Glomerular endothelial cell (primary cell): ENCODE results near the gene USPL1. TPM values are rescaled to one million over a fixed set of nuclear protein-coding genes. Genes with fewer than 3 reads are reported as not detected.
"Not testable (repeated sequence)": the region's sequence is repeated elsewhere in the genome, so short reads cannot be mapped to it uniquely, and the experiment has no call there.

Source experiments
- DNase-seq: peaks from one replicate; pipeline ENCODE4 v3.0.0-alpha.2; 2011; ENCODE audit warnings: low read depth, low spot score; ENCODE audit errors: extremely low read depth
- total RNA-seq: library from RNA; depleted of rRNA; stranded (reverse); fragments of >200 nt; gene quantifications from 2 replicates; pipeline ENCODE4 v1.2.3, GENCODE V29; 2015

The USPL1 gene
- total RNA-seq, 1 donor from 2014 or later, result 22.8 TPM

DNA sequence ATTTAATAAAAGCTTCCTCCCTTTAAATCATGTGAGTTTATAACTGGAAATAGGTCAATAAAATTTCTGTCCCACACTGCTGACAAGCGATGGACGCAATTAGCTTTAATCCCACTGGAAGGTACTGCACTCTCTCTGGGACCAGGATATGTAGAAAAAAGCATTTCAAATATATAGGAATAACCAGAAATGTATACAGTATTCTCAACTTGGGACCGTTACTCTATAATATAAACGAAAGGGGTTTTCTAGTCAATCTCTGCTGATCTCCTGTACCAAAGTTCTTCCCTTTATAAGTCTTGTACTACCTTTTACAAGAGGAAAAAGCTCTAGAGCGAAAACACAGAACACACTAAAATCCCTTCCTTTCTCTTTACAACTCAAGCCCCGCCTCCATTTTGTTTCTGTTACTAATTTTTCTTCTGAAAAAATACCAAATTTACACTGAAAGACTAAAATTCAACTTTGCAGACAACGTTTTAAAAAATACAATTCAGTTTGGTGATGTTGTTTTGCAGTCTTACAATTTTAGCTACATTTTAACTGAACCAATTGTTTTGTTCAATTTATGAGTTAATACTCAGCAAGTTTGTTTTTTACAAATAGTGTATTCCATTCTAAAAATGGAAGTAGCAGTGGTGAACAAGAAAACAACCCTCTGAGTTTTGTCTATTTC is 1.7 kb upstream of the USPL1 start:
- no peak for DNase-seq

DNA sequence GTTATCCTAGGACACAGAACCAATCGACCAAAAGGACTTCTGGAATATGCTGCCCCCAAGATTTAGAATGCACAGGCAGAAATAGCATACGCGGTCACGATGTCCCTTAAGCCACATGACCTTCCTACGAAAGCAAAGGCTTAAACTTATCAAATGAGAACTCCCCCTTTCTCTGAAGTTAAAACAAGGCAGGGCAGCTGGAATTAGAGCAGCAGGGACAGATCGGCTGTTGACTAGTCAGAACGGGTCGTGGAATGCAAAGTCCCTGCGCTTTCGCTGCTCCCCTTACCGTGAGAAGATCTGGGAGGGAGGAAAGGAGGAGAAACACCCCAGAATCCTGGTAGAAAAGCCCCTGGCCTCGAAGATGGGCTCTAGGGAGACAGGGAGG is 799 bp upstream of the USPL1 start:
- DNase-seq, result no peak

DNA sequence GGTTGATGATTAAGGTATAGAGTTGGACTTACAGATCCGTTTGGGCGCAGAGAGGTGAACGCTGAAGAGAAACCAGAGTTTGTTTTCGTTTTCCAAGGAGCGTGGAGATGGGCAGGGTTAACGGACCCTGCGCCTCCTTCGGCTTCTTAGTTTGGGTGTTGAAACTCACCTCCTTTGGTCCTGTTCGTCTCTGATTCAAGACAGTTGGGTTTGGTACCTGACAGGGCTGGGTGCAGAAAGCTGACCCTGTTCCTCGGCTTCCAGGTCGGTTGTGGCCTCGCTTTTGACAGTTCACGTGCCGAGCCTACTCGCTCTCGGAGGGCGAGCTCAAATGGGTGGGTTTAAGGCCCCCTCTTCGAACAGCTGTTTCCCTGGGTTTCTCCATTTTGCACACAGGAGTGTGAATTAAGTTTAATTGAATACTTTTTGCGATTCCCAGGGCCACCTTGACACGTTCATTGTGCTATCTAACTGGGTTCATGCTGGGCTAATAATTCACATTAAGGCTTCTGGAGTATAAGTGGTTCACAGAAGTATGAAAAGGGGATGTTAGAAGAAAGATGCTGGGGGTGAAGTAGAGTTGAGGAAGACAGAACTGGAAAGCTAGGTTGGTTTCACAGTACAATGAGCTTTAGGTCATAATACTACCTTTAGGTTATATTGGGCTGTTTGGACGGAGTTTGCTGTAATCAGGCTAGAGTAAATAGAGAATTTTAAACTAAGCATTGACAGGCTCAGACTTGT is 638 bp downstream of the USPL1 start:
- DNase-seq, result no peak

- no peak for DNase-seq
These were observed 1.2 kb downstream of the USPL1 start for GRCh38 chr13:30618930-30619279.

DNA sequence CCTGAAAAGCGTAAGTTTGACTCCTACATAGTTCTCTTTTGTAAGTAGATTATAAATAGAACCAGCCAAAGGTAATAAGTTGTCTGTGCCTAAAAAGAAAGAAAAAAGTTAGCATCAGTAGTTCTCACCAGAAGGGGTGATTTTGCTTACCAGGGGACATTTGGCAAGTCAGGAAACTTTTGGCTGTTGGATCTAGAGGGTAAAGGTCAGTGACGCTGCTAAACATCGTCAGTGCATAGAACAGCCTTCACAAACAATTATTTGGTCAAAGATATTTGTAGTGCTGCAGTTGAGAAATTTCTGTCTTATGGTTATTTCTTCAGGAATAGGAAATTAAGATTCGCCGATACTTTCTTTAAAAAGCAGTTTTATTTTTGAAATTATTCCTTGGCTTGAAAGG is 2.0 kb downstream of the USPL1 start:
- DNase-seq, result no peak

DNA sequence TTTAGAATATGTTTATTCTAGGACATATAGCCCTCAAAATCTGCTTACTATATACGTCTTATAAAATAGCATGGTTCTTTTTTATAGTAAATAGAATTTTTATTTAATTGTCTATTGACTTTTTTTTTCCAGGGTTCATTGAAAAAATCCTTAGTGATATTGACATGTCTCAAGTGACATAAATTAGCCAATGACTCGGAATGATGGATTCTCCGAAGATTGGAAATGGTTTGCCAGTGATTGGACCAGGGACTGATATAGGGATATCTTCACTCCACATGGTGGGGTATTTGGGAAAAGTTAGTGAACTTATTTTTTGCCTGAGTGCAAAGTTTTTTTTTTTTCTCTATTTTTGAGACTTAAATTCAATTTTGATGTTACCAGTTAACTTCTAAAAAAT is 3.2 kb downstream of the USPL1 start:
- DNase-seq, result no peak

DNA sequence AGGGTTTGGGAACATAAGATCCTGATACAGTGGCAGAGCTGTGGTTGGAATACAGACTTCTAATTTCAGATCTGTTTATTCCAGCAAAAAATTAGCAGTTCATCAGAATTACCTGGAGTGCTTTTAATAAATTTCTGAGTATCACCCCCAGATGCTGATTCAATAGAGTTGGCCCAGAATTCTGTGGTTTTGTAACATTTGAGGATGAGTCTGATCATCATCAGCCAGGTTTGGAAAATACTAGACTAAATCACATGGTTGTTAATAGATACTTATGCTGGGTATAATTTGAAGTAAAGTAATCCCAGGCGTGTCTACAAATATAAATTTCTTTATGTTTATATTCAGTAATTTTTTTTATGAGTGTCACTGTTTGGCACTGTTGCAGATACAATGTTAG is 4.8 kb downstream of the USPL1 start:
- no peak for DNase-seq

DNA sequence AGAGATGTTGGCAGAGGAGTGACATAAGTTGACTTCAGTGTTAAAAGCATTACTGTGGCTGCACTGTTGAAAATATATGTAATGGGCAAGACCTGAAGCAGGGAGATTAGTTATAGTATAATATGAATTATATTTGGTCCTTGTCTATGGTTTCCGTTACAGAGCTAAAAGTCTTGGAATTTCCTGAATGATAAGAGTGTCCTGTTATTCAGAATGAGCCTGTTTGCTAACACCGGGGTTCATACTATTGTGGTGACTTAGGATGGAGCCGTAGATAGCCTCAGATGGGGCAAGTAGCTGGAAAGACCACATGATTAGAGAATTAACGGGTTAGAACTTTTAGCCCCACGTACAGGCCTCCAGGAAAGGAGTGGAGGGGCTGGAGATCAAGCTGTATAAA is 5.7 kb downstream of the USPL1 start:
- no peak for DNase-seq

DNA sequence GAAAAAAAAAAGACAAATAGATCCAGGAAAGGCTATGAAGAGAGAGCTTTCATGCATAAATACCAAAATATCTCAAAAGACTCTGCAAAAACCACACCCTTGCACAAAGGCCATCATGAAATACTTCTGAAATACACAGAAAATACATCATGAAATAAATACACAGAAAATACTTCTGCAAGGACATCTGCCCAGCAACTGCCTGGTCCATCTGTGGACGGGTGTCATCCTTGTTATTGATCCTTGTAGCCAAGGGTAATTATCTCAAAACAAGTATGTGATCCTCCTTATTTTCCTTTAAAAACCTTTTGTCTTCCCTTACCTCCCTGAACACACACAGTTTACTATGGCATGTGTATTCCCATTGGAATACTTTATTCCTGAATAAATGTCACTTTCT is 6.9 kb downstream of the USPL1 start:
- no peak for DNase-seq

GRCh38 chr13:30629527-30629926 is 11.8 kb downstream of the USPL1 start:
- no peak for DNase-seq

DNA sequence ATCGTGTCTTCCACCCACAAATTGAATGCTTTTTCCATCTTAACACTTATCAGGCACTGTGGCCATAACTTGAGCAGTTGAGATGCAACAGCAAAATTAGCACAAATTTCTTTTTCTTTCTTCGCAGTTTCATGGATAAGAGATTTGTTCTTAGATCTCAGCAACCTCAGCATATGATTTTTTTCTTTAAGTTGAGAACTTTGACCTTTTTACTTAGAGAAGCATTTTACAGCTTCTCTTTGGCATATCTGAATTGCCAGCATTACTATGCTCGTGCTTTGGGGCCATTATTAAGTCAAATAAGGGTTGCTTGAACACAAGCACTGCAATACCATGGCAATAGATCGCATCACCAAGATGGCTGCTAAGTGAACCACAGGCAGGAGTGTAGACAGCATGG is 16.1 kb downstream of the USPL1 start:
- no peak for DNase-seq

DNA sequence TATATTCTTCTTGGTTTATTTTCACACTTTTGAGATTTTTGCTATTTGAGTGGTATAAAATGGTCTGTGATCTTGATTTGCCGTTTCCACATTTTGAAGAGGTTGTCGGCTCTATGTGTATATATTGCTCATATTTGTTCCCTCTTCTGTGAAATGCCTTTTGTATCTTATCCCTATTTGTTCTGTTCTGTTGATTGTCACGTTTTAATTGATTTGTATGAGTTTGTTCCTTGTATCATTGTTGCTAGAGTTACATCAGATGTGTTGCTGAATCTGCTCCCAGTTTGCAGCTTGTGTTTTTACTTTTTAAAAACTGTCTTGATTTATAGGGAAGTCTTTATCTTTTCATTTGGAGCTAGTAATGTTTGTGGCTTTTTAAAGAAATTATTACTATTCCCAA is 17.1 kb downstream of the USPL1 start:
- no peak for DNase-seq

DNA sequence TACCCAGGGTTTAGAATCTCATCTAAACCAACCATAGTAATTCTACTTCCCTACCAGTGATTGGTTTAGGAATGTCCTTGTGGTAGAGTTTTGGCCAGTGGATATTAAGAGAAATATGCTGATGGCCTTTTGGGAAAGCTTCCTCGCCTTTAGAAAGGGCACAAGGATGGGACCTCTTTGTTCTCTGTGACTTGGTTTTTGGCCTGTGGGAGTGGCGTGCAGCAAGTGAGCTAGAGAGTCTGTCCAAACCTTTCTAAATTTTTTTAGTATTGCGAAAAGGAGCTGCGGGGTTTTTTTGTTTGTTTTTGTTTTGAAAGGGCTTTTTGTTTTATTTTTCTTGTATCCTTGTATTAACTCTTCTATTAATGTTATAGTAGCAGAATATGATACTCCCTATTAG is 20.6 kb downstream of the USPL1 start:
- no peak for DNase-seq

- no peak for DNase-seq
These were observed 22.0 kb downstream of the USPL1 start for GRCh38 chr13:30639671-30640070.

DNA sequence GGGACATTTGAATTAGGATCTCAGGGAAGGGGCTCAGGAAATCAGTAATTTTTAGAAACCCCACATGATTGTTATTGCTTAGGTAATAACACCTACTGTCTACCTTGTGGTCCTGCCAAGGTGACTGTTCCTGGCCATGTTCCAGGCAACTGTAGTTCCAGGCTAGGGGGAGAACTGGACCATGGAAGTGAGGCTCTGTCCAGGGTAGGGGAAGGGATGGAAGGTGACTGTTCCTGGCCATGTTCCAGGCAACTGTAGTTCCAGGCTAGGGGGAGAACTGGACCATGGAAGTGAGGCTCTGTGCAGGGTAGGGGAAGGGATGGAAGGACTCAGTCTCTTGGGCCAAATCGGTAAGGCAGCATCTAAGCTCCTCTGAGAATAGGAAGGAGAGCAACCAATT is 23.5 kb downstream of the USPL1 start:
- DNase-seq, result not testable (repeated sequence)

DNA sequence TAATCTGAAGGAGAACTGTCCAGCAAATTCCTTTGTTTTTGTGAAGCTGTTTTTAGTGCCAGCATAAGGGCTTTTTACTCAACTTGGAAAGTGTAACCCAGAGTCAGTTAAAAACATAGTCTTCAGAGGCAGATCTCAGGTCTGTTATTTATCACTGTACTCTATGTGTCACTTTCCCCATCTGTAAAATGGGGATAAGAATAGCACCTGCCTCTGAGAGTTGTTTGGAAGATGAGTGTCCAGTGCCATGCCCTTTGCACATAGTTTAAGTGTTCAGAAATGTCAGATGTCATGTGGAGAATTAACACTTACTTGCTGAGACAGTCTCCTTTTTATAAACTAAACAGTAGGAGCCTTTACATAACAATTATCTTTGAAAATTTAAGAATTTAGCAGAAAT is 27.9 kb downstream of the USPL1 start:
- no peak for DNase-seq

DNA sequence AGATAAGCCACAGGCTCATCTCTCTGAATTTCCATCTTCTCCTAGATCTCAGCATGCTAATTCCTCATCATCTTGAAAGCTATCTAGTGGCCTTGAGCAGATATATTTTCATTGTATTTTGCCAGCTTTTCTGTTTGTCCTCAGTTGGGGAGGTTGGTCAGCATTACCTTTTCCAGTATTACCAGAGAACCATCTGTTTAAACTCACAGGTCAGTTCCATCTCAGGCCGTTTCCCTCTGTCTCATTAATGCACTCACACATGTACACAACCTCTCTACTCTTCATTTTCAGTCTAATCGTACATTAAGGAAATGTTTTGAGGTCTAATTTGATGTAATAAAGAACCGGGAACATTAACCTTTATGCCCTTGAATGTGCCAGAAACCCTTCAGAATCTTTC is 29.7 kb downstream of the USPL1 start:
- DNase-seq, result no peak

GRCh38 chr13:30647824-30648521 is 30.3 kb downstream of the USPL1 start:
- DNase-seq, result no peak

- no peak for DNase-seq
These were observed 30.8 kb downstream of the USPL1 start for GRCh38 chr13:30648522-30649012.

- DNase-seq, result not testable (repeated sequence)
These were observed 33.9 kb downstream of the USPL1 start for GRCh38 chr13:30651648-30652047.

DNA sequence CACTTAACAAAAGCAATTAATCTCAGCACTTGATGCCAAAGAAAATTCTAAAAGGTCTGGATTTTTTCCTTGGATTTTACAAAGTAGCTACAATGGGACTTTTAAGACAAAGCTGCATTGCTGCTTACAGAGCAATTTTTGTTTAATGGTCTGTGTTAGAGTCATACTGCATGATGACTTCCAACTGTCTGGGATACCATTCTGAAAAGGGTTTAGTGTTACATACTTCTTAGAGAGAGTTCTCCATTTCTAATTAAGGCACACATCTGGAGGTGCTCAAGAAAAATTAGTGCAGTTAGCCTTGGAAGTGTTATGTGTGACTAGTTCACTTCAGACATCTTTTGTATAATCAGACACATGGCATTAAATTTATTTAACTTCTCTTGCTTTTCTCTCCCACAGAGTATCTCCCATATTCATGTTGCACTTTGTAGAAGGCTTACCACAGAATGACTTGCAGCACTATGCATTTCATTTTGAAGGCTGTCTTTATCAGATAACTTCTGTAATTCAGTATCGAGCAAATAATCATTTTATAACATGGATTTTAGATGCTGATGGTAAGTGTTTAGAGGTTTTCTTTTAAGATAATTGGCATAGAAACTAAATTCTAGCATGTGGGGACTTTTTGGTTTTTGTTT is 35.1 kb downstream of the USPL1 start:
- no peak for DNase-seq
